Left lobe of liver (tissue), 2 donors: ENCODE results near the gene RAC2. TPM values are rescaled to one million over a fixed set of nuclear protein-coding genes. Genes with fewer than 3 reads are reported as not detected.
"Not testable (repeated sequence)": the region's sequence is repeated elsewhere in the genome, so short reads cannot be mapped to it uniquely, and the experiment has no call there.

Source experiments
- ATAC-seq: fragments of 200-7000 bp; cut with Tn5 transposase; one replicate; pipeline ENCODE4 v1.9.1; 2020; ENCODE audit warnings: mild to moderate bottlenecking, moderate library complexity
- DNase-seq: peaks from one replicate; pipeline ENCODE4 v3.0.0-alpha.2; 2020; ENCODE audit warnings: low spot score
- total RNA-seq: library from RNA; stranded (reverse); gene quantifications from one replicate; pipeline ENCODE4 v1.2.1, GENCODE V29; 2021
- donor health status: DM: no; HTN: no; CAD: no; lungs with moderate emphysema.
- donor health status: DM: no; HTN: yes; CAD: no.

Gene RAC2
- total RNA-seq, 1 donor from 2014 or later: 4.5 TPM

DNA sequence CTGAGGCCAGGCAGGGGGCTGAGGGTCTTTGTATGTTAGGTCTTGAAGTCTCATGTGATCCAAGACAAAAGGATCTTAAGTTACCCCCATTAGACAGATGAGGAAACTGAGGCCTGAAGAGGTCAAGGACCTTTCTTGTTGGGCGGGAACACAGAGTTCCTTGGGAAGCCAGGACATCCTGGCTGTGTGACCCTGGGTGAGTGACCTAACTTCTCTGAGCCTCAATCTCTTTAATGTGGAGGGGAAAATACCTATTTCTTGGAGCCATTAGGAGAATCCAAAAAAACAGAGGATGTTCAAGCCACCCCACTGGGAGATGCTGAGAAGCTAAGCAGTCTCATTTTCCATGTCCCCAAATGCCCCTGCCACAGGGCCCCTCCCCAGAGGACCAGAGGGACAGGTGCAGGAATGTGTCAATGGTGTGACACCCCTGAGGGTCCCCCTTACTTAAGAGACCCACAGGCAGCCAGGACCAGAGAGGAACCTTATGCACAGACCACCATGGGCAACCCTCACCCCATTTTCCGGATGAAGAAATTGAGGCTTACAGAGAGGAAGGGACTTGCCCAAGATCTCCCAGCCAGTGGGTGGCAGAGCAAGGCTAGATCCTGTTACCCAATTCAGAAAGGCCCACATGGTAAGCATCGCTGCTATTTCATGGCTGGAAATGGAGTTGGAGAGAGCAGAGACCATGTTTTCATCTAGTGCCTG is 8.0 kb downstream of the RAC2 start:
- no peak for DNase-seq

DNA sequence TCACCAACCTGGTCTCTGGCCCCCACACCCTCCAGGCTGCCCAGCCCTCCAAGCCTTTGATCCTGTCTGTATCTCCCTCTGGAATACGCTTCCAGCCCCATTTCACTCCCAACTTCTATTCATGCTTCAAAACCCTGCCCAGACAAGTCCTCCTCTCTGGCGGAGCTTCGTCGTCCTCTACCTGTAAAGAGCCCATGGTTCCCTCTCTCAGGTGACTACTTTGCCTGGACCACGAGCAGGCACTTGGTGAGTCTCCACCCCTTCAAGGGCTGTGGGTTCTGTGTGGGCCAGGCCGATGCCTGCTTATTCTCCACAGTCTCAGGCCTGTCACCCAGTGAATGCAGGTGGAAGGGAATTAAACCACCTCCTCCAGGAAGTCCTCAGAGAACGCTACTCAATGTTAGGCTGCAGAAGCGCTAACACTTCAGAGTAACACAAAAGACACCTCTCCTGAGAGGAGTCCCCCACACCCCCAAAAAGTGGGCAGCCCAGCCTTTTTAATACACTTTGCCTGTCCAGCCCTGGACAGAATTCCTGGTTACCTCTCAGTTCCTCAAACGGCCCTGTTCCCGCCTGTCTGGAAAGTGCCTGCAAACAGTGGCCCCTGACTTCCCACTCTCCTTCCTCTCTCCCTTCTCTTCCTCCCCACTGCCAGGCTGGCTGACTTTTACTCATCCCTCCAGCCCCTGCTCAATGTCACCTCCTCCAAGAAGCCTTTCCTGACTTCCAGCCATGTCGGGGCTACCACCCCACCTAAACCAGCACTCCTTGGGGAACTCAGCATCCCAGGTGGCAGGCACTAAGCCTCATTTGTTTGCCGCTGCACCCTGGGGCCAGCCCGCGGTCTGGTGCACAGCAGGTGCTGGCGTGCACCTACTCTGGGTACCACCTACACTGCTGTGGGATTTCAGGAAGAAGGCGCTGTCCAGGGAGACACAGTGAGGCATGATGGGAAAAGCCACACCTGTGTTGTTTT is 9.0 kb downstream of the RAC2 start:
- ATAC-seq (no peak), DNase-seq (no peak)

More for the DNA sequence above, 8.0 kb downstream of the RAC2 start:
- no peak for ATAC-seq

DNA sequence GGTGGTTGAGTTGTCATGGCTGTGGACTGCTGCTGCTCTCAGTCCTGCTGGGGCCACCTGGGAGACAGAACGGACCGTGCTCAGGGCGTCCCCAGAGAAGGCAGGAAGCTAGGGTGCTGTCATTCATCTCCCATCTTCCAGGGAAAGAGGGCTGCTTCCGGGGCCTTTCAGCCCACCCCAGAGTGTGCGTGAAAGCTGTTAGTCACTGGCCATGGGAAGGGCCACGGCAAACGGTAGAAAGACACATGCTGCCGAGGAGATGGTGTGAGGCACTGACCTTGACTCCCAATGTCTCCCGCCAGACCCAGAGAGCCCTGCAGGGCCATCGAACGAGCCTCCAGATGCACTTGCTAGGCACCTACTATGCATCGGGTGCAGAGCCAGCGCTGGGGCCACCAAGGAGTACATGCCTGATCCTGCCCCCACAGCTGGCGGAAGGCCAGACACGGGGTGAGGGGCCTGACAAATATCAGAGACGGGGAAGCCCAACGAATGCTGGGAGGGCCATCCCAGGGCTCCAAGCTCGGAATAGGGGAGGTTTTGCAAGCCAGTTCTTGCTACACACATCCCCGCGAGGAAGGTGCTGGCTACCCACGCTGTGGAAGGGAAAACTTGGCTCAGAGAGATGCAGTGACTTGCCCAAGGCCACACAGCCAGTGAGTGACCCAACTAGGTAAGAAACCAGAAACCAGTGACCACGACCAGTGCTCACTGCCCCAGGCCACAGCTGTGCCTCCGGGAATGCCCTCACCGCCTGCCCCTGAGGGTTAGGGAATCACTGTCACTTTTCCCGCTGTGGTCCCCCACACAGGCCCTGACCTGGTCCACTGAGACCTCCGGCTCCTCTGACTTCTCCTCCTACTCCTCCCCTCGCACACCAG is 10.1 kb downstream of the RAC2 start:
- DNase-seq (no peak), ATAC-seq (no peak)

DNA sequence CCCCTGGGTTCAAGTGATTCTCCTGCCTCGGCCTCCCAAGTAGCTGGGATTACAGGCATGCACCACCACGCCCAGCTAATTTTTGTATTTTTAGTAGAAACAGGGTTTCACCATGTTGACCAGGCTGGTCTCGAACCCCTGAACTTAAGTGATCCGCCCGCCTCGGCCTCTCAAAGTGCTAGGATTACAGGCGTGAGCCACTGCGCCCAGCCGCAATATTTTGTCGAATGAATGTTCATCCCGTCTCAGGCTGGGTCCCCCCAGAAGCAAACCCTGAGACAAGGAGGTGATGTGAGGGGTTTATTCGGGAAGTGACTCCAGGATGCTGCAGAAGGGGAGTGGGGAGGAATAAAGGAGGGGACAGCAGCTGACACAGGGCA is 10.7 kb downstream of the RAC2 start:
- ATAC-seq, DNase-seq: not testable (repeated sequence)

DNA sequence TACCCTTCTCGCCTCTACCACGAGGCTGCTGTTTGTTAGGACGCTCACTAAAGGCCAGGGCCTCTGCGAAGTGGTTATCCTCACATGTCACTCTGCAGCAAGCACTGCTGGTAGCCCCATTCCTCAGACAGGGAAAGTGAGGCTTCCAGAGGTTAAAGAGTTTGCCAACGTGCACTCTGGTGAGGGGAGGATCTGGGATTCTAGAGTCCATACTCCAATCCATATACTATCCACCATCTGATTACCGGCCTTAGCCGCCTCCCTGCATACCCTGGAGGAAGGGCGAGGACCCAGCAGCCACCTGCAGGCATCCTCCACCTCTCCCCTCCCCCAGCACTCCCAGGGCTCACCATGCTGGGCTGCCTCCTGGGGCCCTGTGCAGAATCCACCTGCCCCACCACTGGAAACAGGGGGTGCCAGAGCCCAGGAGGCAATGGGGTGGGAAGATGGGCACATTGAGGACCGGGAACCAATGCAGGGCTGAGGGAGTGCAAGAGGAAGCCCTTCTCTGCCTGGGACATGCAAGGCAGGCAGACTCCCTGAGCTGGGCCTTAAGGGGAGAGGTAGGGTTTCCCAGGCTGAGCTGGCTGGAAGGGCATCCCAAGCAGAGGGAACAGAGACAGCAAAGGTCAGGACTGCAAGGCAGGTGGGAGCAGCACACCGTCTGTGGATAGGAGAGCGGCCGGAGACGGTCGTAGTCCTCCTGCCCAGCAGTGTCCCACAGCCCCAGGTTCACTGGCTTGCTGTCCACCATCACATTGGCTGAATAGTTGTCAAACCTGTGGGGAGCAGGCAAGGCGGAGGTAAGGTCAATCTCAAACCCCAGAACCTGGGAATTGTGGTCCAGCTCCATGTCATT is 11.7 kb downstream of the RAC2 start:
- DNase-seq: no peak
- ATAC-seq: no peak

DNA sequence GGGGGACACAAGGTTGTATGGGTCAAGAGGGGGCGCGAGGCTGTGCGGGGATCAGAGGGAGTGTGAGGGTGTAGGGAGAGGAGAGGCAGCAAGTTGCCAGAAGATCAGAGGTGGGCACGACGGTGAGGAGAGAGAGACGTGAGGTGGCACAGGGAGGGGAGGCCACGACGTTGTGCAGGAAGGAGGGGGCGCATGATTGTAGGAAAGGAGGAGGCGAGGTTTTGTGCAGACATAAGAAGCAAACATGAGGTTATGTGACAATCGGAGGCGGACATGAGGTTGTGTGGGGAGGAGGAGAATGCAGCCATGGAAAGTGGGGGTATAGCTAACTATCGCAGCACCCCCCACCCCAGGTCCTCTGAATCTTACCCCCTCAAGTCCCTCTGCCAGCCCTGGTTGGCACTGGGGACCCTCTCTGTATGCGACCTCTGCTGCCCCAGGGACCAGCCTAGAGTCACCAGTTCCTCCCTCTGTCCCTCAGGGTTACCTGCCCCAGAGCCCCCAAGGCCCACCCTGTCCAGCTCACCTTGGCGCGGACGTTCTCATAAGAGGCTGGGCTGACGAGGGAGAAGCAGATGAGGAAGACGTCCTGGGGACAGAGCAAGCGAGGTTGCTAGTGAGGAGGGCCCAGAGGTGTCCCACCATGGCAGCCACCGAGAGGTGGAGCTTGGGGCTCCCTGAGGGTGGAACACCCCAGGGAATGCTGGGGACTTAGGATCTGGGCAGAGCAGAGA is 12.5 kb downstream of the RAC2 start:
- DNase-seq (no peak), ATAC-seq (no peak)

DNA sequence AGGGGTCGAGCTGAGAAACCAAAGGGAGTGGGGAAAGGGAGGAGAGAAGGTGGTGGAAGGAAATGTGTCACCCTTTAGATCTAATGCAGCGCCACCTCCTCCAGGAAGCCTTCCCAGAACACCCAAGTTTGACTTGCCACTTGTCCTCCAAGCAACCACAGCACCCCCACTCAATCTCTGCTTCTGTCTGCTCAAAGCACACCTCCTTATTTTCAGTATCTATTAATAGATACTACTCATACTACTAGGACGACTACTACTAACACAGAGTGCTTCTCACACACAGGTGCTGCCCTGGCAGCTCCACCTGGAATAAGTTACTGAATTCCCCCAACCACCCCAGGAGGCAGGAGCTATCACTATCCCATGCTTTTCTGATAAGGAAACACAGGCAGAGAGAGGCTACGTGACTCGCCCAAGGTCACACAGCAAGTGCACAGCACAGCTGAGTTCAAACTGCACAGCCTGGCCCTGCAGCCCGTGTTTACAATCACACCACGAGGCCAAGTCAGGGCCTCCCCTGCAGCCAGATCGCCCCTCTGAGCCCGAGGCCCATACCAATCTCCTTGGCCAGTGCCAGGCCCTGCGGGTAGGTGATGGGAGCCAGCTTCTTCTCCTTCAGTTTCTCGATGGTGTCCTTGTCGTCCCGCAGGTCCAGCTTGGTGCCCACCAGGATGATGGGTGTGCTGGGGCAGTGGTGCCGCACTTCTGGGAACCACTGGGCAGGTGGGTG is 13.2 kb downstream of the RAC2 start:
- no peak for DNase-seq
- ATAC-seq: no peak

DNA sequence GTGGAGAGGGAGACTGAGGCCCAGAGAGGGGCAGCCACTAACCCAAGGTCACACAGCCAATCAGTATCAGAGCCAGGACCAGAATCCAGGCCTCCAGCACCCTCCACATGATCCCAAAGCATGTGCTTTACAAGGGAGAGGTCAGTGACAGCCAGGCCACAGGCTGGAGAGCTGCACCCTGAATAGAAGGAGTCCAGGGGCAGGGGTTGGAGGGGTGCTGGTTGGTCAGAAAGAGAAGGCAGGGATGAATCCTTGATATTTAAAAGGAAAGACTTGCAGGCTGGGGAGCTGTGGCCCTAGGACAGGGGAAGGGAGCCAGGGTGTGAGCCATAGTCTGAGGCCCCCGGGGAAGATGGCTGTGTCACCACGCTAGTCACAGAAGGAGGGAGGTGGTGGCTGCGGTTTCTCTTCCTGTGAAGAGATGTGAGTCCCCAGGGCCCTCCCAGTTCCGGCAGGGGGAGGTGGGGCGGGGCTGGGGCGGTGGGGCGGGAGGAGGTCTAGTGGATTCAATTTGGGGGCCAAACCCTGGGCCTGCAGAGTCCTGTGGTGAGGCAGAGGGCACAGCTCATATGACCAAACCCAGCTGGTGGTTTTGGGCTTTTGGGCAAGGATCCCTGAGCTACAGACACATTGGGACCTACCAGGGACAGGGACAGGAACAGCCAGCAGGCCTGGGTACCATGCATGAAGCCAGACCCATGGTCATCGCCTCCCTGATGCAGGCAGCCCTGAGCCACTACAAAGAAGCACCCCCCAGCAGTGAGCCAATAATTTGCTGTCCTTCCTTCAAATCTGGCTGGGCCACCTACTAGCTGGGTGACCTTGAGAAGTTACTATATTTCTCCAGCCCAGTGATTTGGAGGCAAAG is 14.0 kb downstream of the RAC2 start:
- DNase-seq: no peak
- peak; percentile 52 for ATAC-seq

DNA sequence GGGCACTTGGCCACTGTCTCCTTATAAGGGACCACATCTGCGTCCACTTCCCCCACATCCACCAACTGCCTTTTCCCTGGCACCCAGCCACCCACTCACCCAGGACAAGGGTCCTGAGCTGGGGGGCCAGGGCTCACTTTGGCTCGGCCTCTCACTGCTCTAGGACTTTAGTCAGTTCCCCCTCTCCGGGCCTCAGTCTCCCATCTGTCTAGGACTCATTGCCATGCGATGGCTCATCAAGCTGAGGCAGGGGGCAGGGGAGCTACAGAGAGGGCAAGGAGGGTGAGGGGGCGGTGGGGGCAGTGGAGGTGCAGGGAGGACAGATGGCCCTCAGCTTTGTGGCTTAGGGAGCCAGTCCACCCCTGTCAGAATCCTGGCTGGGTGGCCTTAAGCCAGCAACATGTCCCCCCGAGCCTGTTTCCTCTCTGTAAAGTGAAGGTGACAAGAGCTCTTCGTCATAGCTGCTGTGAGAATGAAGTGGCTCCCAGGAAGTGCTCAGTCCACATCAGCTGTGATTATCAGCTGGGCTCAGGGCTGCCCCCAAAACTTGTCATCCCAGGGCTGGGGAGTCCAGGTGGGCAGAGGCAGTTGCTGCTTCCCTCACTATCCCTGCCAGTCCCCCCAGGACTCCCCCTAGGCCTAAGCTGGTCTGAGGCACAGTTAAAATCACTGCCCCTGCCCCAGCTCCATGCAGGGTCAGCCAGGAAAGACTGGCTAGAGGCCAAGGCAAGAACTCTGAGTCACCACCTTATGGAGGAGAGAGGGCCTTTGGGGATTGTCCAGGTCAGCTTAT is 14.9 kb downstream of the RAC2 start:
- no peak for ATAC-seq

DNA sequence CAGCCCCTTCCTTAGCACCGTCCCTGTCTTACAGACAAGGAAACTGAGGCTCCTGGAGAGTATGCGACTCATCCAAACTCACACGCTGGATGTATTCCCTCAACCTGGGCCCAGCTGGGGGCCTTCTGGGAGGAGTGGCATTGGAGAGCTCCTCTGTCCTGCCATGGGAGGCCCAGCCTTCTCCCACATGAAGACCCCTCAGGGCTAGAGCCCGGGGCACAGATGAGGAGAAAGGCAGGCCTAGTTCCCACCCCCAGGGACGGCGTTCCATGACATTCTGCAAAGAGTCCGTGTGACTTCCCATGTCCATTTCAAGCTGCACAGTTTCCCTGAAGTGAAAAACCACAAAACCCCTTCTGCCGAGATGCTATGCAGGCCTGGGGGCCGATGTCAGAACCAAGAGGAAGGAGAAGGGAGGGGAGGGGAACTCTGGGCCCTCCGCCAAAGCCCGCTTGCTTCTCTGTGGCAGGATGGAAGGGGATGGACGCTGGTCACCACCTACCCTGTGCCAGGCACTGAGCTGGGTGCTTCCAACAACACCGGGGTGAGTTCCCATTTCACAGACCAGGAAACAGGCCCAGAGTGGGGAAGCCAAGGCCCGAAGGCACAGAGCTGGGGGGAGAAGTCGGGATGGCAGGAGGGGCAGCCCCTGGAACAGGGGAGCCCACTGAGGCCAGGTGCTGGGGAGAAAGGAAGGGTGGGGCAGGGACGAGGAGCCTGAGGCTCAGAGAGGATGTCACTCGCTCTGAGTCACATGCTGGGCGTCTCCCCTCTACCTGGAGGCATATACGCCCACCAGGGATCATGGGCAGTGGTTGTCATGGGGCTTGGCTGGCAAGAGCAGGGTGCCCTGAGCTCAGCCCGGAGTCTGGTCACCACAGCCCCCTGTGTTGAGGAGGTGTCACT is 15.7 kb downstream of the RAC2 start:
- DNase-seq (no peak), ATAC-seq (peak; percentile 8)

More for the DNA sequence above, 14.9 kb downstream of the RAC2 start:
- no peak for DNase-seq

DNA sequence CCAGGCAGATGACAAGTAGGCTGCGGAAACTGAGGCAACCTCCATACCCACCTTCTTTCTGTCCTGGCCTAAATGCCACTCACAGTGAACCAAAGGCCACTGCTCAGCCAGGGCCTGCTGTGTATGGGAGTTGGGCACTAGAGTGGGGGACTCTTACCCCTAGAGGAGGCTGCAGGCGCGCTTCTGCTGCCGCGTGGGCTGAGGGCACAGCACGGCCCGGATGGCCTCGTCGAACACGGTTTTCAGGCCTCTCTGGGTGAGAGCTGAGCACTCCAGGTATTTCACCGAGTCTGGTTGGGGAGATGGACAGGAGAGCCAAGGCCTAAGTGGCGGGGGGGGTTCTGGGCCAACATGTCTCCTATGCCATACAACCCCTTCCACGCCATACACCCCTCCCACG is 17.6 kb downstream of the RAC2 start:
- no peak for DNase-seq
- ATAC-seq: no peak

DNA sequence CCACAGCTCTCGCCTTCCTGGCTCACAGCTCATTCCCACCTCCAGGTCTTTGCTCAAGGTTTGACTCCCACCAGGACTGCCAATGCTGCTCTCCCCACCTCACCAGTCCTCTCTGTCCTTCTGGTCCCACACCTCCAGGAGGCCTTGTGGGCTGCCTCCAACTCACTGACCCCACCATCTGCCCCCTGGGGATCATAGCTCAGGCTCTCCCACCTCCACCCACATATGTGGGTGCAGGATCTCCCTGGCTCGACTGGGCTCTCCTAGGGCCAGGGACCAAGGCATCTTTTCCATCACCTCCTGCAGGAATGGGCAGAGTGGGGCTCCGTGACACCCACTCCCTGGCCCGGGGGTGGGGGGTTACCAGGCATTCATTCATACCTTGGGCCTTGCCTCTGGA is 18.0 kb downstream of the RAC2 start:
- no peak for ATAC-seq
- DNase-seq: no peak

DNA sequence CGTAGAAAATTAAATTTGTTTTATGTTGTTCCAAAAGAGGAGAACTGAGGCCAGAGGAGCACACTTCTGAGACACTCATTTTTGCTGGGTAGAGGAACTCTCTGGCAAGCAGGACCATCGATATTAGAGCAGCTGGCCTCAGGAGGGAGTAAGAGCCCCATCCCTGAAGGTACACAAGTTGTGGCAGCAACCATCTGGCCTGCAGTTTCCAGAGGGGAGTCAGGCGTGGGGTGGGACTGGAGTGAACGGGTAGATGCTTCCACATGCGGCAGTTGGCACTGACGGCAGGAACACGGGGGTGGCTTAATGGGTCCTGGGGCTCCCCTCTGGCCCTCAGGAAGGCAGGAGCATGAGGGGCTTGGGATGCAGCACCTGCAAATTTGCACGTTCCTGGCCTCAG is 18.6 kb downstream of the RAC2 start:
- no peak for DNase-seq
- no peak for ATAC-seq

DNA sequence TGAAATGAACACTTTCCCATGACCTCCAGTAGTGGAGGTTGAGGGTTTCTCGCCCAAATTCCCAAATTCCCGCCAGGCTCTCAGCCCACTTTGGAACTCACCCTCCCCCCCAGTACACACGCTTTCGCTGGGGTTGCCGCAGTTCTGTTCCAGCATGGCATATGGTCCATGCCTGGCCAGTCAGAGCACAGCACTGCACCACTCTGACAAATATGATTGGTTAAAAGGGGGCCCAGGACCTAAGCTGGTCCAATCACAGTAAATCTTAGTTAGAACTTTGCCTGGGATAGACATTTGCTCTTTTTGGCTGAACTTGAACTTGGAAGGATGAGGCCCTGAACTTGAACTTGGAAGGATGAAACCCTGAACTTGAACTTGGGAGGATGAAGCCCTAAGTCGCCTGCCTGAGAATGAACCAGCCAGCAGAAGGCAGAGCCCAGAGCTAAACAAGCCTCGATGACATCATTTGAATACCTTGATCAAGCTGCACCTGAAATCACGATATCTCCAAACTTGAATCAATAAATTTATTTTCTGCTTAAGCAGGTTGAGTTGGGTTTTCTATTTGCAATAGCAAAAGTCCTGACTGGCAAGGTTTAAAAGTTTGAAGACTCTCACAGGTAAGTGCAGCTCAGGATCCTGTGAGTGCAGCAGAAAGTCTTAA is 19.2 kb downstream of the RAC2 start:
- DNase-seq (no peak), ATAC-seq (no peak)

DNA sequence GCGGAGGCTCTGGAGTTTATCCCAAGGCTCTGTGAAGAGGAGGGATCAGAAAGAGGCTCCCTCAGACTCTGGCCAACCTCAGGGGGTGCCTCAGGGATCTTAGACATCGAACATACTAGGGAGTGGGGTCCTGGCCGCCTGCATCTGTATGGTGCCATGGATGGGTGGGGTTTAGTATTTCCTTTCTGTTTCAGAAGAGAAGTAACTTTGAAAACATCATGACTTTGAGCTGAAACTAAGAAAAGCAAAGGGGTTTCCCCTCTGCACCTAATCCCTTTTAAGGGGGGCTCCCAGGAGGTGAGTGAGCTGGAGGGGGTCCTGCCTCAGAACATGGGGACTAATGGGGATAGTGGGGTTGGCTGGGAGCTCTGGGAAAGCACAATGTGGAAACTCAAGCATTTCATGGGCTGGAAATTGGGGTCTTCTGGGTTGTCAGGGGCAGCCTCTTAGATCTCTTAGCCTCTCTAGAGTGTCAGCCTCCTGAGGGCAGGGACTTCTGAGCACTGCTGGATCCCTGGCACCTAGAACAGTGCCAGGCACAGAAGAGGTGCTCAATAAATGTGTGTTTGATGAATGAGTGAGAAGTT is 20.0 kb downstream of the RAC2 start:
- no peak for ATAC-seq
- DNase-seq: no peak
